Measurements from ENCODE around the gene DLG1. TPM values are rescaled to one million over a fixed set of nuclear protein-coding genes. Genes with fewer than 3 reads are reported as not detected.

The DLG1 gene
- total and polyA plus RNA-seq, 12 donors, result 20.7 to 97.4 (median 54.0) TPM

GRCh38 chr3:197339841-197340520 is 41.6 kb upstream of the DLG1 start:
- ATAC-seq, result peak in 6 of 8 donors; percentile 21 to 54 (median 43)
- DNase-seq, result no peak
- WGBS, 2 donors, result 42 to 47% methylated on average over 12 of the region's 12 CpGs
- H3K4me1 ChIP-seq, result peaks cover 0 to 32% (median 7%) of the 10 kb centered on the region in 9 donors
- intact Hi-C loops (cut with DNase I), result no loop called here
- no peaks in the 10 kb centered on the region for H3K36me3 ChIP-seq
- H3K9me3 ChIP-seq, result no peaks in the 10 kb centered on the region
- no peak overlapping the region for H3K4me3 ChIP-seq
- no peaks in the 10 kb centered on the region for H3K27me3 ChIP-seq
- peak overlapping the region in 1 of 10 donors; percentile 15 for H3K27ac ChIP-seq
- no peak for TF ChIP-seq CTCF (IDR thresholded peaks at IDR 0.05)

- ATAC-seq (no peak), DNase-seq (no peak)
- Histone ChIP-seq H3K4me3 (no peak overlapping the region), H3K27me3 (no peaks in the 10 kb centered on the region), H3K36me3 (no peaks in the 10 kb centered on the region), H3K9me3 (no peaks in the 10 kb centered on the region), H3K4me1 (peaks cover 0 to 22% (median 7%) of the 10 kb centered on the region in 9 donors), H3K27ac (no peak overlapping the region)
- WGBS, 2 donors, result 85 to 89% methylated on average over 6 of the region's 6 CpGs
- intact Hi-C loops (cut with DNase I), result no loop called here
- no peak for TF ChIP-seq CTCF (IDR thresholded peaks at IDR 0.05)
Observed at GRCh38 chr3:197338586-197338985, 40.2 kb upstream of the DLG1 start.

- no peak overlapping the region for H3K4me3 ChIP-seq
- TF ChIP-seq CTCF (IDR thresholded peaks at IDR 0.05), result no peak
- intact Hi-C loops (cut with DNase I), result no loop called here
- H3K27ac ChIP-seq, result no peak overlapping the region
- no peaks in the 10 kb centered on the region for H3K9me3 ChIP-seq
- 88 to 100% methylated on average over 4 of the region's 4 CpGs for WGBS, 2 donors
- H3K27me3 ChIP-seq, result no peaks in the 10 kb centered on the region
- DNase-seq, result no peak
- ATAC-seq, result no peak
- H3K4me1 ChIP-seq, result peaks cover 0 to 22% (median 7%) of the 10 kb centered on the region in 9 donors
- no peaks in the 10 kb centered on the region for H3K36me3 ChIP-seq
Observed at GRCh38 chr3:197337656-197338055, 39.2 kb upstream of the DLG1 start.

- no peak for TF ChIP-seq CTCF (IDR thresholded peaks at IDR 0.05)
- H3K4me1 ChIP-seq, result peaks cover 0 to 22% (median 7%) of the 10 kb centered on the region in 9 donors
- no peaks in the 10 kb centered on the region for H3K9me3 ChIP-seq
- H3K27ac ChIP-seq, result no peak overlapping the region
- no peaks in the 10 kb centered on the region for H3K36me3 ChIP-seq
- intact Hi-C loops (cut with DNase I), result no loop called here
- no peak for ATAC-seq
- 93 to 98% methylated on average over 5 of the region's 5 CpGs for whole genome bisulfite sequencing, 2 donors
- H3K4me3 ChIP-seq, result no peak overlapping the region
- no peak for DNase-seq
- no peaks in the 10 kb centered on the region for H3K27me3 ChIP-seq
Observed at GRCh38 chr3:197337214-197337613, 38.8 kb upstream of the DLG1 start.

All from heart right ventricle (tissue), 16 donors.